Trophoblast cell (in vitro differentiated cells and primary cell): Measurements from ENCODE around the gene TNFRSF21.
"Not testable (repeated sequence)": the region's sequence is repeated elsewhere in the genome, so short reads cannot be mapped to it uniquely, and the experiment has no call there.

Experiments
- DNase-seq, 2 donors: peaks; one replicate each; pipeline ENCODE4 v3.0.0-alpha.2; 2016
- H2AFZ ChIP-seq: 2 replicates; pipeline ENCODE4 v1.6.1; 2013; ENCODE audit warnings: low read length, moderate library complexity, mild to moderate bottlenecking; ENCODE audit not compliant: insufficient read depth, poor library complexity
- H2AK5ac ChIP-seq: 2 replicates; pipeline ENCODE4 v1.6.1; 2013; ENCODE audit warnings: mild to moderate bottlenecking, low read length
- H2BK120ac ChIP-seq: 2 replicates; pipeline ENCODE4 v1.6.1; 2013; ENCODE audit warnings: low read length, mild to moderate bottlenecking, moderate library complexity; ENCODE audit not compliant: insufficient read depth, poor library complexity
- H2BK12ac ChIP-seq: 2 replicates; pipeline ENCODE4 v1.6.1; 2013; ENCODE audit warnings: mild to moderate bottlenecking, low read length, moderate library complexity
- H2BK5ac ChIP-seq: 2 replicates; pipeline ENCODE4 v1.6.1; 2013; ENCODE audit warnings: low read length, low read depth, moderate library complexity, mild to moderate bottlenecking; ENCODE audit not compliant: poor library complexity
- H3K14ac ChIP-seq: 2 replicates; pipeline ENCODE4 v1.6.1; 2013; ENCODE audit warnings: mild to moderate bottlenecking, low read length
- H3K18ac ChIP-seq: 2 replicates; pipeline ENCODE4 v1.6.1; 2013; ENCODE audit warnings: mild to moderate bottlenecking, low read length
- H3K23ac ChIP-seq: 2 replicates; pipeline ENCODE4 v1.6.1; 2013; ENCODE audit warnings: low read length
- H3K27ac ChIP-seq: 2 replicates; pipeline ENCODE4 v1.5.1; 2013; ENCODE audit warnings: low read depth, mild to moderate bottlenecking, inconsistent platforms, low read length, moderate library complexity
- H3K27me3 ChIP-seq: 2 replicates; pipeline ENCODE4 v1.6.1; 2013; ENCODE audit warnings: inconsistent platforms, mild to moderate bottlenecking, low read length, moderate library complexity; ENCODE audit not compliant: insufficient read depth
- H3K36me3 ChIP-seq, 2 experiments: 1 replicate in 1 of 2; 2 replicates in 1 of 2; pipeline ENCODE4 v1.6.1; 2013; ENCODE audit warnings: low read length in 2 of 2, mild to moderate bottlenecking in 2 of 2, moderate library complexity in 1 of 2; ENCODE audit not compliant: insufficient read depth in 2 of 2, control insufficient read depth in 1 of 2
- H3K4ac ChIP-seq: 2 replicates; pipeline ENCODE4 v1.6.1; 2013; ENCODE audit warnings: low read depth, mild to moderate bottlenecking, low read length, moderate library complexity
- H3K4me1 ChIP-seq, 2 experiments: 1 replicate in 1 of 2; 2 replicates in 1 of 2; pipeline ENCODE4 v1.6.1; 2013; ENCODE audit warnings: low read length in 2 of 2, mild to moderate bottlenecking in 2 of 2, moderate library complexity in 1 of 2; ENCODE audit not compliant: insufficient read depth in 2 of 2, control insufficient read depth in 1 of 2
- H3K4me2 ChIP-seq: 2 replicates; pipeline ENCODE4 v1.6.1; 2013; ENCODE audit warnings: inconsistent platforms, mild to moderate bottlenecking, low read length, moderate library complexity
- H3K4me3 ChIP-seq: 2 replicates; pipeline ENCODE4 v1.5.1; 2013; ENCODE audit warnings: mild to moderate bottlenecking, low read depth, low read length, inconsistent platforms
- H3K79me1 ChIP-seq: one replicate; pipeline ENCODE4 v1.6.1; 2013; ENCODE audit warnings: low read length
- H3K79me2 ChIP-seq: 2 replicates; pipeline ENCODE4 v1.6.1; 2013; ENCODE audit warnings: low read length, mild to moderate bottlenecking; ENCODE audit not compliant: control insufficient read depth, insufficient read depth, poor library complexity
- H3K9ac ChIP-seq: 2 replicates; pipeline ENCODE4 v1.6.1; 2013; ENCODE audit warnings: mild to moderate bottlenecking, low read length
- H3K9me3 ChIP-seq: 2 replicates; pipeline ENCODE4 v1.6.1; 2013; ENCODE audit warnings: low read depth, mild to moderate bottlenecking, control low read depth, inconsistent platforms, low read length; ENCODE audit not compliant: insufficient read depth
- H4K12ac ChIP-seq: 2 replicates; pipeline ENCODE4 v1.6.1; 2013; ENCODE audit warnings: low read depth, mild to moderate bottlenecking, low read length, moderate library complexity
- H4K8ac ChIP-seq: 2 replicates; pipeline ENCODE4 v1.6.1; 2013; ENCODE audit warnings: low read depth, mild to moderate bottlenecking, low read length, moderate library complexity
- H4K91ac ChIP-seq: one replicate; pipeline ENCODE4 v1.6.1; 2013; ENCODE audit warnings: low read depth, mild to moderate bottlenecking, low read length, moderate library complexity
- WGBS: extraction: QIAGEN DNeasy Blood & Tissue Kit; methylation state at CpG from one replicate; pipeline ENCODE4 v1.1.7; 2013; ENCODE audit warnings: missing lambda C conversion rate; ENCODE audit not compliant: insufficient read length, insufficient coverage; ENCODE audit errors: extremely low coverage; 5-methylcytosine and 5-hydroxymethylcytosine counted together

TNFRSF21 gene

DNA sequence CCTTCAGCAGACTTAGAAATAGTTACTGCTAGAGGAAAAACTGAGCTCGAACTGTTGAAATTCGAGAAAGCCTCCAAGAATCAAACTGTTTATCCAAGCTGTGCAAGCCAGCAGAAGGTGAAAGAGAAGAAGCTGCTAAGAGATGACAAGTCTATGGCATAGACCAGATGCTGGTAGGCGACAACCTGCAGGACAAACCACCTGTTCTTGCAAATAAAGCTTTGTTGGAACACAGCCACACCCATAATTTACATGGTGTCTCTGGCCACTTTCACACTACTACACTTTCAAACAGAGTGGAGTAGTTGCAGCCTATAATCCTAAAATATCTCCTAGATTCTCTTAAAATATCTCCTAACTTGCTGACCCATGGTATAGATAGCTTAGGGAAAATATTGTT is 33.3 kb downstream of the TNFRSF21 start:
- no peak overlapping the region for H3K4me3 ChIP-seq
- peaks cover 0 to 2% of the 10 kb centered on the region in 2 experiments for H3K4me1 ChIP-seq
- no peak overlapping the region for H2BK120ac ChIP-seq
- H3K4ac ChIP-seq = peak overlapping the region; percentile 94
- no peak overlapping the region for H3K23ac ChIP-seq
- WGBS = no CpG with 5 or more reads among the region's 3 CpGs
- peaks cover 14 to 25% of the 10 kb centered on the region in 2 experiments for H3K36me3 ChIP-seq
- no peak overlapping the region for H3K4me2 ChIP-seq
- H4K91ac ChIP-seq = no peak overlapping the region
- H4K12ac ChIP-seq = no peak overlapping the region
- peaks cover 7% of the 10 kb centered on the region for H3K79me2 ChIP-seq
- no peak overlapping the region for H2AK5ac ChIP-seq
- peaks cover 2% of the 10 kb centered on the region for H3K79me1 ChIP-seq
- no peak overlapping the region for H2BK5ac ChIP-seq
- no peak overlapping the region for H2BK12ac ChIP-seq
- H3K9ac ChIP-seq = no peak overlapping the region
- no peak overlapping the region for H3K14ac ChIP-seq
- no peak overlapping the region for H4K8ac ChIP-seq
- H3K9me3 ChIP-seq = no peaks in the 10 kb centered on the region
- no peaks in the 10 kb centered on the region for H3K27me3 ChIP-seq
- no peak overlapping the region for H3K18ac ChIP-seq
- no peak overlapping the region for H2AFZ ChIP-seq
- no peak for DNase-seq
- no peak overlapping the region for H3K27ac ChIP-seq

DNA sequence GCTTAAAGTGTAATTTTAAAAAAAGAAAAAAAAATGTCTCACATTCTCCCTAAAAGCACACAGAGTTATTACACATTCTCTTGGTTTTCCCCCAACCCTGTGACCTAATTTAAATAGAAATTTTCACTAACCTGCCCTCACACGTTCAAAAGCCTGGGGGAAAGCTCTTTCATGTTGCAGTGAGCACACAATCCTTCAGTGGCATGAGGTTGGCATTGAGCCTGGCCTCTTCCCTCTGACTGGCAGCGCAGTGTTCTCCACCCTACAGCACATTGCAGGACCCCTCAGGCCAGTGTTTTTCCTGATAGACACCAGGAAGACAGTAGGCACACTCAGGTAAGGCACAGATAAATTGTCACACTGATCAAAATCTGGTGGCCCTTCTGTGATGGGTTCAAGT is 34.1 kb downstream of the TNFRSF21 start:
- Histone ChIP-seq H2BK5ac (no peak overlapping the region), H2BK12ac (no peak overlapping the region), H3K23ac (no peak overlapping the region), H3K27ac (no peak overlapping the region), H4K12ac (no peak overlapping the region), H3K36me3 (peaks cover 12 to 24% of the 10 kb centered on the region in 2 experiments), H3K27me3 (no peaks in the 10 kb centered on the region), H3K4me3 (no peak overlapping the region), H3K79me2 (peaks cover 7% of the 10 kb centered on the region), H3K4me2 (no peak overlapping the region), H3K9me3 (no peaks in the 10 kb centered on the region), H2BK120ac (no peak overlapping the region), H4K91ac (no peak overlapping the region), H2AK5ac (no peak overlapping the region), H2AFZ (no peak overlapping the region), H3K4me1 (peaks cover 0 to 2% of the 10 kb centered on the region in 2 experiments), H4K8ac (no peak overlapping the region), H3K18ac (no peak overlapping the region), H3K4ac (peak overlapping the region; percentile 94), H3K9ac (no peak overlapping the region), H3K14ac (no peak overlapping the region), H3K79me1 (peaks cover 2% of the 10 kb centered on the region)
- DNase-seq = no peak
- no CpG with 5 or more reads among the region's 2 CpGs for WGBS

DNA sequence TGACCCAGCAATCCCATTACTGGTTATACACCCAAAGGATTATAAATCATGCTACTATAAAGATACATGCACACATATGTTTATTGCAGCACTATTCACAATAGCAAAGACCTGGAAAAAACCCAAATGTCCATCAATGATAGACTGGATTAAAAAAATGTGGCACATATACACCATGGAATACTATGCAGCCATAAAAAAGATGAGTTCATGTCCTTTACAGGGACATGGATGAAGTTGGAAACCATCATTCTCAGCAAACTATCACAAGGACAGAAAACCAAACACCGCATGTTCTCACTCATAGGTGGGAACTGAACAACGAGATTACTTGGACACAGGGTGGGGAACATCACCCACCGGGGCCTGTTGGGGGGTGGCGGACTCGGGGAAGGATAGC is 34.6 kb downstream of the TNFRSF21 start:
- H3K9ac ChIP-seq, H4K8ac ChIP-seq, H3K79me2 ChIP-seq, H2BK120ac ChIP-seq, H2AK5ac ChIP-seq, H2BK5ac ChIP-seq, H3K4me3 ChIP-seq, H3K4me1 ChIP-seq, H2BK12ac ChIP-seq, H3K27ac ChIP-seq, H3K18ac ChIP-seq, H4K91ac ChIP-seq, DNase-seq, H3K9me3 ChIP-seq, H3K4me2 ChIP-seq, H3K14ac ChIP-seq, H2AFZ ChIP-seq, H3K23ac ChIP-seq, H3K79me1 ChIP-seq, H4K12ac ChIP-seq, H3K27me3 ChIP-seq: not testable (repeated sequence)
- peaks cover 12 to 24% of the 10 kb centered on the region in 2 experiments for H3K36me3 ChIP-seq
- peak overlapping the region; percentile 46 for H3K4ac ChIP-seq
- WGBS = no CpG with 5 or more reads among the region's 5 CpGs

DNA sequence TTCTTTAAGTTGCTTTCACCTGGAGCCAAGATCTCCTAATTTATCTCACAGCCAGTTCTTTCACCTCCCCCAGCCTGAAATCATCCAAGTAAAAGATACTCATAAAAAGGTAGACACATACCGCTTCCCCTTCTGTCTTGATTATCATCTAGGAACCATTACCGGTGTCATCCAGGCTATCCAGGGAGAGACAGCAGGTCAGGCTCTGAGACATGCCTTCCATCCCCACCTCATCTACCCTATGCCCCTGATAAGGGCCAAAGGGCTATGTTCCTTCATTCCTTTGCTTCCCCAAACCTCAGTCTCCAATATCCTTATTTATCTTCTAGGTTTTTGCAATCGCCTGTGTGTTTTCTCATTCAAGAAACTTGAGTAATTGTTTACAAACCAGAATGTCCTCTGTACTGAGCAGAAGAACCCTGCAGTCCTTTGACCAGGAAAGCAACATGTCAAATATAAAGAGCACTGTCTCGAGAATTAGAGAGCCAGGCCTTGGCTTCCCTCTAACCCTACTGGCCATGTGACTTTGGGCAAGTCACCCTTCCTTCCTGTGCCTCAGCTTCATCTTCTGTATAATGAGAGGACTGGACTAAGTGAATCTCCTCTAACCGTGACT is 41.0 kb downstream of the TNFRSF21 start:
- Histone ChIP-seq H2BK5ac (no peak overlapping the region), H3K79me1 (peaks cover 2% of the 10 kb centered on the region), H4K12ac (no peak overlapping the region), H3K4me1 (peaks cover 2 to 10% of the 10 kb centered on the region in 2 experiments), H3K79me2 (peaks cover 7% of the 10 kb centered on the region), H3K4me2 (no peak overlapping the region), H2AK5ac (no peak overlapping the region), H3K14ac (no peak overlapping the region), H3K9me3 (no peaks in the 10 kb centered on the region), H3K4ac (peak overlapping the region; percentile 27), H2BK12ac (no peak overlapping the region), H3K18ac (no peak overlapping the region), H2AFZ (no peak overlapping the region), H3K9ac (no peak overlapping the region), H3K27ac (no peak overlapping the region), H3K4me3 (no peak overlapping the region), H4K8ac (no peak overlapping the region), H3K27me3 (no peaks in the 10 kb centered on the region), H4K91ac (no peak overlapping the region), H2BK120ac (no peak overlapping the region), H3K23ac (no peak overlapping the region), H3K36me3 (peaks cover 7 to 22% of the 10 kb centered on the region in 2 experiments)
- WGBS = no CpG with 5 or more reads among the region's 5 CpGs
- no peak for DNase-seq
